MCF 10A (cell line): ENCODE measurements around the gene POFUT2. TPM values are rescaled to one million over a fixed set of nuclear protein-coding genes. Genes with fewer than 3 reads are reported as not detected.

Source experiments
- BruUV-seq: library from RNA; stranded (reverse); fragments of 400-500 nt; replicated peaks from 2 replicates; lab custom pipeline; 2021; lab: Mats Ljungman, UMichigan
- CTCF ChIA-PET: fragments of 300-600 bp; sonication (Branson Sonifier 250); formaldehyde crosslinking; extraction: SDS; loops from one replicate; lab custom pipeline; 2021; ENCODE audit warnings: antibody characterized with exemption, inconsistent platforms; lab: Yijun Ruan, JAX
- POLR2A ChIA-PET: fragments of 300-600, 350-650 bp; sonication (Branson Sonifier 250); formaldehyde crosslinking; extraction: SDS; loops from one replicate; lab custom pipeline; 2020; ENCODE audit warnings: antibody characterized with exemption, inconsistent platforms; lab: Yijun Ruan, JAX
- DNase-seq: peaks from one replicate; pipeline ENCODE4 v3.0.0-alpha.2; 2018; ENCODE audit not compliant: unreplicated experiment
- H3K27ac Mint-ChIP-seq: one replicate; pipeline ENCODE4 v1.8.0; 2022; ENCODE audit warnings: mild to moderate bottlenecking, low read depth, mixed read lengths; ENCODE audit not compliant: unreplicated experiment
- H3K27me3 Mint-ChIP-seq: one replicate; pipeline ENCODE4 v1.8.0; 2022; ENCODE audit warnings: mixed read lengths; ENCODE audit not compliant: insufficient read depth, unreplicated experiment
- H3K36me3 Mint-ChIP-seq: one replicate; pipeline ENCODE4 v1.8.0; 2022; ENCODE audit warnings: mild to moderate bottlenecking, moderate library complexity, mixed read lengths; ENCODE audit not compliant: insufficient read depth, unreplicated experiment
- H3K4me1 Mint-ChIP-seq: one replicate; pipeline ENCODE4 v1.8.0; 2022; ENCODE audit warnings: mixed read lengths; ENCODE audit not compliant: insufficient read depth, unreplicated experiment
- H3K4me3 Mint-ChIP-seq: one replicate; pipeline ENCODE4 v1.8.0; 2022; ENCODE audit warnings: mild to moderate bottlenecking, moderate library complexity, mixed read lengths; ENCODE audit not compliant: unreplicated experiment
- H3K9me3 Mint-ChIP-seq: one replicate; pipeline ENCODE4 v1.8.0; 2022; ENCODE audit warnings: mixed read lengths; ENCODE audit not compliant: unreplicated experiment
- CTCF ChIP-seq: fragments of 200-600 bp; IDR thresholded peaks from one replicate; pipeline ENCODE4 v1.8.0; 2022; ENCODE audit warnings: antibody characterized with exemption, mild to moderate bottlenecking; ENCODE audit not compliant: unreplicated experiment
- intact Hi-C: fragments of 100-400 bp; cut with micrococcal nuclease; formaldehyde crosslinking; loops from 2 replicates; pipeline ENCODE4 v1.14.1; 2022
- total RNA-seq: library from RNA; stranded (reverse); gene quantifications from 2 replicates; pipeline ENCODE4 v1.2.3, GENCODE V29; 2022

Gene POFUT2
- total RNA-seq, 1 experiment from 2014 or later = 25.2 TPM

DNA sequence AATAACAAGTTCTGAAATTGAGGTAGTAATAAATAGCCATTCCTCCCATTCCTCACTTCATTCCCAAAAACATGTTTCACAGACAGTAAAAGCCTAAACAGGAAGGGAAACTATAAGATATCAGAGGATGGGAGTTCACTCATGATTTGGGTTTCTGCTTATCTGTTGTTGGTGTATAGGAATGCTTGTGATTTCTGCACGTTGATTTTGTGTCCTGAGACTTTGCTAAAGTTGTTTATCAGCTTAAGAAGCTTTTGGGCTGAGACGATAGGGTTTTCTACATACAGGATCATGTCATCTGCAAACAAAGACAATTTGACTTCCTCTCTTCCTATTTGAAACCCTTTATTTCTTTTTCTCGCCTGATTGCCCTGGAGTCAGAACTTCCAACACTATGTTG is 26.0 kb upstream of the POFUT2 start:
- BruUV-seq = no TSS peak
- POLR2A ChIA-PET = no interaction called here
- DNase-seq = no peak
- Mint-ChIP-seq H3K36me3 (no peaks in the 10 kb centered on the region), H3K27ac (no peak overlapping the region), H3K4me1 (peaks cover 7% of the 10 kb centered on the region), H3K9me3 (peaks cover 10% of the 10 kb centered on the region), H3K27me3 (peaks cover 42% of the 10 kb centered on the region), H3K4me3 (no peak overlapping the region)
- no peak for TF ChIP-seq CTCF
- intact Hi-C loops = no loop called here
- CTCF ChIA-PET = no interaction called here

GRCh38 chr21:45313015-45313414 is 25.3 kb upstream of the POFUT2 start:
- Mint-ChIP-seq H3K36me3 (no peaks in the 10 kb centered on the region), H3K27me3 (peaks cover 42% of the 10 kb centered on the region), H3K4me3 (no peak overlapping the region), H3K4me1 (peaks cover 14% of the 10 kb centered on the region), H3K27ac (no peak overlapping the region), H3K9me3 (peaks cover 10% of the 10 kb centered on the region)
- ChIA-PET POLR2A (no interaction called here), CTCF (interaction anchor here (0.6 kb wide), 2 partner anchors 229 to 610 kb away, joined by 3 to 4 read pairs; no protein-coding TSS in a partner anchor)
- no peak for DNase-seq
- TF ChIP-seq CTCF = no peak
- BruUV-seq = no TSS peak
- intact Hi-C loops = no loop called here

GRCh38 chr21:45312296-45312695 is 24.6 kb upstream of the POFUT2 start:
- no peak overlapping the region for H3K4me3 Mint-ChIP-seq
- BruUV-seq = no TSS peak
- DNase-seq = no peak
- H3K36me3 Mint-ChIP-seq = no peaks in the 10 kb centered on the region
- H3K9me3 Mint-ChIP-seq = peaks cover 10% of the 10 kb centered on the region
- peaks cover 16% of the 10 kb centered on the region for H3K4me1 Mint-ChIP-seq
- H3K27ac Mint-ChIP-seq = no peak overlapping the region
- intact Hi-C loops = no loop called here
- peaks cover 42% of the 10 kb centered on the region for H3K27me3 Mint-ChIP-seq
- CTCF ChIA-PET = no interaction called here
- TF ChIP-seq CTCF = no peak
- POLR2A ChIA-PET = no interaction called here

- TF ChIP-seq CTCF = no peak
- intact Hi-C loops = no loop called here
- H3K9me3 Mint-ChIP-seq = peaks cover 10% of the 10 kb centered on the region
Measured at GRCh38 chr21:45310459-45310858, 22.8 kb upstream of the POFUT2 start.

More at GRCh38 chr21:45310459-45310858, 22.8 kb upstream of the POFUT2 start:
- Mint-ChIP-seq H3K4me1 (peaks cover 19% of the 10 kb centered on the region), H3K27ac (no peak overlapping the region), H3K36me3 (no peaks in the 10 kb centered on the region), H3K4me3 (no peak overlapping the region), H3K27me3 (peaks cover 52% of the 10 kb centered on the region)
- ChIA-PET CTCF (no interaction called here), POLR2A (interaction anchor here (1.1 kb wide), 1 partner anchor 8 kb away, joined by 3 read pairs; no protein-coding TSS in a partner anchor)
- DNase-seq = no peak
- no TSS peak for BruUV-seq
